H1 (cell line): ENCODE data around the gene LGALS12.

Experiments
- CTCF ChIP-seq, 3 experiments: IDR thresholded peaks; 1 replicate in 2 of 3; 2 replicates in 1 of 3; pipeline versions ENCODE4 v1.5.1 to v1.6.1; 2011; ENCODE audit warnings: low read length in 3 of 3, mild to moderate bottlenecking in 3 of 3, inconsistent platforms in 2 of 3, low read depth in 1 of 3, moderate library complexity in 1 of 3; ENCODE audit not compliant: insufficient read depth in 1 of 3; ENCODE audit errors: control extremely low read depth in 1 of 3
- EP300 ChIP-seq, 2 experiments: IDR thresholded peaks; 1 replicate in 1 of 2; 2 replicates in 1 of 2; pipeline ENCODE4 v1.6.1; 2011 to 2012; ENCODE audit warnings: low read depth in 2 of 2, low read length in 2 of 2, mild to moderate bottlenecking in 2 of 2, borderline replicate concordance in 1 of 2, inconsistent platforms in 1 of 2, moderate library complexity in 1 of 2
- POLR2A ChIP-seq, 2 experiments: IDR thresholded peaks; 1 replicate in 1 of 2; 2 replicates in 1 of 2; pipeline ENCODE4 v1.6.1; 2011; ENCODE audit warnings: low read depth in 2 of 2, low read length in 2 of 2, mild to moderate bottlenecking in 2 of 2; ENCODE audit errors: control extremely low read depth in 1 of 2

- TF ChIP-seq EP300 (IDR thresholded peaks at IDR 0.05; ENCODE audit: borderline replicate concordance in 1 of 2, low read depth in 2 of 2, low read length in 2 of 2) (no peak), CTCF (IDR thresholded peaks at IDR 0.05; ENCODE audit: control extremely low read depth in 1 of 3, insufficient read depth in 1 of 3, low read depth in 1 of 3, low read length in 3 of 3) (no peak), POLR2A (IDR thresholded peaks at IDR 0.05; ENCODE audit: control extremely low read depth in 1 of 2, low read depth in 2 of 2, low read length in 2 of 2) (no peak)
Observed at GRCh38 chr11:63530021-63530420, 24.1 kb downstream of the LGALS12 start.
